ENCODE measurements around the gene SP140.
"Not testable (repeated sequence)": the region's sequence is repeated elsewhere in the genome, so short reads cannot be mapped to it uniquely, and the experiment has no call there.

- TF ChIP-seq EZH2 (optimal IDR thresholded peaks at IDR 0.05; ENCODE audit: low read depth, low read length); CTCF (IDR thresholded peaks at IDR 0.05; ENCODE audit: low read length): not testable (repeated sequence)
Measured at GRCh38 chr2:230222829-230223228, 2.7 kb upstream of the SP140 start.
